Coronary artery (tissue), 2 donors: ENCODE results near the gene ANKRD31.

Experiments
- DNase-seq: peaks from one replicate; pipeline ENCODE4 v3.0.0-alpha.2; 2017; ENCODE audit warnings: low spot score
- H3K27ac ChIP-seq, 2 donors: fragments of 200-600 bp; sonication (generic); one replicate each; pipeline ENCODE4 v1.5.1; 2016 to 2019
- H3K4me3 ChIP-seq: fragments of 200-600 bp; sonication (generic); 2 replicates; pipeline ENCODE4 v1.5.1; 2016; ENCODE audit warnings: mild to moderate bottlenecking, moderate library complexity
- TF ChIP-seq, protein P1 (sequence below): fragments of 200-600 bp; sonication (generic); IDR thresholded peaks from one replicate; pipeline ENCODE4 v1.5.1; 2019; ENCODE audit warnings: antibody characterized with exemption

Gene ANKRD31

GRCh38 chr5:75047356-75047755, 189.3 kb downstream of the ANKRD31 start:
- DNase-seq = no peak
- H3K4me3 ChIP-seq = no peak overlapping the region
- TF ChIP-seq, protein P1, sequence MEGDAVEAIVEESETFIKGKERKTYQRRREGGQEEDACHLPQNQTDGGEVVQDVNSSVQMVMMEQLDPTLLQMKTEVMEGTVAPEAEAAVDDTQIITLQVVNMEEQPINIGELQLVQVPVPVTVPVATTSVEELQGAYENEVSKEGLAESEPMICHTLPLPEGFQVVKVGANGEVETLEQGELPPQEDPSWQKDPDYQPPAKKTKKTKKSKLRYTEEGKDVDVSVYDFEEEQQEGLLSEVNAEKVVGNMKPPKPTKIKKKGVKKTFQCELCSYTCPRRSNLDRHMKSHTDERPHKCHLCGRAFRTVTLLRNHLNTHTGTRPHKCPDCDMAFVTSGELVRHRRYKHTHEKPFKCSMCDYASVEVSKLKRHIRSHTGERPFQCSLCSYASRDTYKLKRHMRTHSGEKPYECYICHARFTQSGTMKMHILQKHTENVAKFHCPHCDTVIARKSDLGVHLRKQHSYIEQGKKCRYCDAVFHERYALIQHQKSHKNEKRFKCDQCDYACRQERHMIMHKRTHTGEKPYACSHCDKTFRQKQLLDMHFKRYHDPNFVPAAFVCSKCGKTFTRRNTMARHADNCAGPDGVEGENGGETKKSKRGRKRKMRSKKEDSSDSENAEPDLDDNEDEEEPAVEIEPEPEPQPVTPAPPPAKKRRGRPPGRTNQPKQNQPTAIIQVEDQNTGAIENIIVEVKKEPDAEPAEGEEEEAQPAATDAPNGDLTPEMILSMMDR = no peak
- H3K27ac ChIP-seq = peak overlapping the region in 1 of 2 donors; percentile 3

GRCh38 chr5:75046366-75047142, 190.1 kb downstream of the ANKRD31 start:
- DNase-seq = no peak
- peak overlapping the region in 1 of 2 donors; percentile 3 for H3K27ac ChIP-seq
- TF ChIP-seq, protein P1 = no peak
- no peak overlapping the region for H3K4me3 ChIP-seq

DNA sequence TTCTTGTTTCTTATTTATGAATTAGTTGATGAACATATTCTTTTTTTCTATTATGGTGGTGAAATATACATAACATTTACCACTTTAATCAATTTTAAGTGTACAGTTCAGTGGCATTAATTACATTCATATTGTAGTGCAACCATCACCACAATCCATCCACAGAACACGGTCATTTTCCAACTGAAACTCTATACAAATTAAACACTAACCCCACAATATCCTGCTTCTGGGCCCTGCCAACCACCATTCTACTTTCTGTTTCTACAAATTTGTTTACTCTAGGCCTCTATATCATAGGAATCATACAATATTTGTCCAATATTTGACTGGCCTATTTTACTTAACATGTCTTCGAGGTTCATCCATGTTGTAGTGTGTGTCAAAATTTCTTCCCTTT, 191.6 kb downstream of the ANKRD31 start:
- no peak overlapping the region for H3K4me3 ChIP-seq

GRCh38 chr5:75044406-75044805, 192.3 kb downstream of the ANKRD31 start:
- Histone ChIP-seq H3K27ac (no peak overlapping the region), H3K4me3 (no peak overlapping the region)
- no peak for DNase-seq
- TF ChIP-seq, protein P1 = no peak

More for the DNA sequence above, 191.6 kb downstream of the ANKRD31 start:
- no peak for DNase-seq
- TF ChIP-seq, protein P1 = no peak
- no peak overlapping the region for H3K27ac ChIP-seq

DNA sequence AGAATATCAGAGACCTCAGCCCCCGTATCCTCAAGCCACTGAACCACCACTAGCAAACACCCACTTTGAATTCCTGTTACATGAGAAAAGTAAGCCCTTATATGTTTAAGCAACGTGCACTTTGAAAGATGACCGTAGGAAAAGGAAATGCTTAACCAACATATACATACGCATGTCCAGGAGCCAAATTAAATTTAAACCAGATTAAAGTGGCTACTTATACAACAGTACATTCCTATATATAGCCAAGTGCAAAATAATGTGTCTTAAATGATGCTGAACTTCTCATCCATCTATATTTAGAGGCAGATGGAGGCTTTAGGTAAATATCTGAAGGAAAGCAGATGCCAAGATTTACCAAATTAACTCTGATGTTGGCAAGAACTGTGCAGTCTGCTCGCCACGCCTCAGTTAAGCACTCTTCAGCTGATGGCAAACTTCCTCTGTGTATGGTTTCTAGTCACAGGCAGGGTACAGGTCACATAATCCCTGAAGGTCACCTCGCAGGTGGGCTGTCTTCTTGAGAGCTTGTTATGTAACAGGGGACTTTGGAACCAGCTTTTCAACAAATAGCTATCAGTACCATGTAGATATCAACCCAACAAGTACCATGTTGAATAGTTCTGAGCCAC, 192.9 kb downstream of the ANKRD31 start:
- Histone ChIP-seq H3K27ac (no peak overlapping the region), H3K4me3 (no peak overlapping the region)
- TF ChIP-seq, protein P1 = no peak
- DNase-seq = no peak

GRCh38 chr5:75042522-75042921, 194.2 kb downstream of the ANKRD31 start:
- TF ChIP-seq, protein P1 = no peak
- Histone ChIP-seq H3K4me3 (no peak overlapping the region), H3K27ac (no peak overlapping the region)
- no peak for DNase-seq

- DNase-seq = no peak
- no peak overlapping the region for H3K4me3 ChIP-seq
- TF ChIP-seq, protein P1 = no peak
- no peak overlapping the region for H3K27ac ChIP-seq
Measured at GRCh38 chr5:75040973-75041372, 195.7 kb downstream of the ANKRD31 start.
